ENCODE measurements around the gene EEA1.

The EEA1 gene

GRCh38 chr12:92784797-92785562 is 144.1 kb downstream of the EEA1 start:
- no peak overlapping the region for H3K4me3 ChIP-seq (ENCODE audit: low read depth, low read length)
- H3K9me3 ChIP-seq = no peaks in the 10 kb centered on the region
- no peaks in the 10 kb centered on the region for H3K27me3 ChIP-seq
- peak; percentile 72 for TF ChIP-seq CTCF (IDR thresholded peaks at IDR 0.05; ENCODE audit: low read depth, low read length)
- H3K36me3 ChIP-seq = no peaks in the 10 kb centered on the region
- DNase-seq = peak; percentile 27
- no peaks in the 10 kb centered on the region for H3K4me1 ChIP-seq

GRCh38 chr12:92784356-92784755 is 144.7 kb downstream of the EEA1 start:
- no peak for DNase-seq
- Histone ChIP-seq H3K9me3 (no peaks in the 10 kb centered on the region), H3K4me1 (no peaks in the 10 kb centered on the region), H3K36me3 (no peaks in the 10 kb centered on the region), H3K4me3 (ENCODE audit: low read depth, low read length) (no peak overlapping the region), H3K27me3 (no peaks in the 10 kb centered on the region)
- no peak for TF ChIP-seq CTCF (IDR thresholded peaks at IDR 0.05; ENCODE audit: low read depth, low read length)

GRCh38 chr12:92779902-92780301 is 149.2 kb downstream of the EEA1 start:
- DNase-seq = no peak
- Histone ChIP-seq H3K27me3 (no peaks in the 10 kb centered on the region), H3K4me1 (no peaks in the 10 kb centered on the region), H3K9me3 (no peaks in the 10 kb centered on the region), H3K4me3 (ENCODE audit: low read depth, low read length) (no peak overlapping the region), H3K36me3 (peaks cover 8% of the 10 kb centered on the region)
- TF ChIP-seq CTCF (IDR thresholded peaks at IDR 0.05; ENCODE audit: low read depth, low read length) = no peak

GRCh38 chr12:92778525-92778924 is 150.6 kb downstream of the EEA1 start:
- H3K4me1 ChIP-seq = no peaks in the 10 kb centered on the region
- no peak for TF ChIP-seq CTCF (IDR thresholded peaks at IDR 0.05; ENCODE audit: low read depth, low read length)
- no peak for DNase-seq

GRCh38 chr12:92775416-92775815 is 153.7 kb downstream of the EEA1 start:
- H3K36me3 ChIP-seq = peaks cover 8% of the 10 kb centered on the region
- DNase-seq = no peak
- no peak for TF ChIP-seq CTCF (IDR thresholded peaks at IDR 0.05; ENCODE audit: low read depth, low read length)
- no peaks in the 10 kb centered on the region for H3K9me3 ChIP-seq
- H3K4me3 ChIP-seq (ENCODE audit: low read depth, low read length) = no peak overlapping the region
- H3K4me1 ChIP-seq = no peaks in the 10 kb centered on the region
- H3K27me3 ChIP-seq = no peaks in the 10 kb centered on the region

More at GRCh38 chr12:92778525-92778924, 150.6 kb downstream of the EEA1 start:
- Histone ChIP-seq H3K27me3 (no peaks in the 10 kb centered on the region), H3K9me3 (no peaks in the 10 kb centered on the region), H3K36me3 (peaks cover 8% of the 10 kb centered on the region), H3K4me3 (ENCODE audit: low read depth, low read length) (no peak overlapping the region)

GRCh38 chr12:92771001-92771400 is 158.1 kb downstream of the EEA1 start:
- no peaks in the 10 kb centered on the region for H3K36me3 ChIP-seq
- no peaks in the 10 kb centered on the region for H3K27me3 ChIP-seq
- DNase-seq = no peak
- H3K4me1 ChIP-seq = no peaks in the 10 kb centered on the region
- H3K4me3 ChIP-seq (ENCODE audit: low read depth, low read length) = no peak overlapping the region
- no peaks in the 10 kb centered on the region for H3K9me3 ChIP-seq
- no peak for TF ChIP-seq CTCF (IDR thresholded peaks at IDR 0.05; ENCODE audit: low read depth, low read length)
